ENCODE results near the gene SPHKAP.

DNA sequence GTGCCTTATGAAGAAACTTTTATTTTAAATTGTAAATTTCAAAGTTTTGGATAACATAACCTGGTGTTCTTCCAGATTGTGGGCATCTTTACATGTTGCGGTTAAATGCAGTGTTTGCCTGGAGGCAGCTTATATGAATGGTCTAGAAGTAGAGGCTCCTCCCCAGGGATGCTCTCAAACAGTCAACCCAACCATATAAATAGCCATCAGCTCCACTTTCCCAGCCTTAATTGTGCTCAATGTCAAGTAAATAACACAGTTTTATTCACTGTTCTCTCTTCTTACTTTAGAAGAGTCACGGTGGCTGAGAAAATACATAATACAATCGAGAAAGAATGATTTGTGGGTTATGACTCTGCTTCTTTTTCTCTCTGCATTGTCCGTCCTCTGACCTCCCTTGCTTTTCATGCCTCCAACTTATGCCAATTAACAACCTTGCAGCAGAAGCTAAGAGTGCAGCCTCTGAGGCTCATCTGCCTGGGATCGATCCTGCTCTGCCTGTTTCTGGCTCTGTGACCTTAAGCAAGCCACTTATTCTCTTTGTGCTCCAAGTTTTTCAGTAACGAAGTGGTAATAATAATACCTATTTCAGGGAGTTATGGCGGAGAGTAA is 209.8 kb downstream of the SPHKAP start:
- TF ChIP-seq, protein P1, sequence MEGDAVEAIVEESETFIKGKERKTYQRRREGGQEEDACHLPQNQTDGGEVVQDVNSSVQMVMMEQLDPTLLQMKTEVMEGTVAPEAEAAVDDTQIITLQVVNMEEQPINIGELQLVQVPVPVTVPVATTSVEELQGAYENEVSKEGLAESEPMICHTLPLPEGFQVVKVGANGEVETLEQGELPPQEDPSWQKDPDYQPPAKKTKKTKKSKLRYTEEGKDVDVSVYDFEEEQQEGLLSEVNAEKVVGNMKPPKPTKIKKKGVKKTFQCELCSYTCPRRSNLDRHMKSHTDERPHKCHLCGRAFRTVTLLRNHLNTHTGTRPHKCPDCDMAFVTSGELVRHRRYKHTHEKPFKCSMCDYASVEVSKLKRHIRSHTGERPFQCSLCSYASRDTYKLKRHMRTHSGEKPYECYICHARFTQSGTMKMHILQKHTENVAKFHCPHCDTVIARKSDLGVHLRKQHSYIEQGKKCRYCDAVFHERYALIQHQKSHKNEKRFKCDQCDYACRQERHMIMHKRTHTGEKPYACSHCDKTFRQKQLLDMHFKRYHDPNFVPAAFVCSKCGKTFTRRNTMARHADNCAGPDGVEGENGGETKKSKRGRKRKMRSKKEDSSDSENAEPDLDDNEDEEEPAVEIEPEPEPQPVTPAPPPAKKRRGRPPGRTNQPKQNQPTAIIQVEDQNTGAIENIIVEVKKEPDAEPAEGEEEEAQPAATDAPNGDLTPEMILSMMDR (IDR thresholded peaks at IDR 0.05; ENCODE audit: extremely low read depth in 1 of 2, insufficient read depth in 1 of 2, low read depth in 1 of 2, low read length in 2 of 2), result no peak
- TF ChIP-seq POLR2A (IDR thresholded peaks at IDR 0.05; ENCODE audit: low read depth, low read length) (no peak), POLR2AphosphoS5 (IDR thresholded peaks at IDR 0.05; ENCODE audit: insufficient read depth, low read depth, low read length) (no peak), MYC (IDR thresholded peaks at IDR 0.05; ENCODE audit: low read depth, low read length) (no peak), EZH2 (IDR thresholded peaks at IDR 0.05; ENCODE audit: borderline replicate concordance, low read depth, low read length, severe bottlenecking) (no peak), FOS (IDR thresholded peaks at IDR 0.05; ENCODE audit: borderline replicate concordance, insufficient read depth, low read length) (no peak), JUN (IDR thresholded peaks at IDR 0.05; ENCODE audit: borderline replicate concordance, insufficient read depth, insufficient read length, low read depth) (no peak)
- TF ChIP-seq, protein P2, sequence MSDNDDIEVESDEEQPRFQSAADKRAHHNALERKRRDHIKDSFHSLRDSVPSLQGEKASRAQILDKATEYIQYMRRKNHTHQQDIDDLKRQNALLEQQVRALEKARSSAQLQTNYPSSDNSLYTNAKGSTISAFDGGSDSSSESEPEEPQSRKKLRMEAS (IDR thresholded peaks at IDR 0.05; ENCODE audit: insufficient read depth, insufficient read length), result no peak

All from endothelial cell of umbilical vein (primary cell).